Measurements from ENCODE around the gene PKP4. TPM values are rescaled to one million over a fixed set of nuclear protein-coding genes. Genes with fewer than 3 reads are reported as not detected.

The PKP4 gene
- total and polyA plus RNA-seq, 2 of the 8 experiments (the other 6 are each of a cell fraction or from before 2014, with no cell fraction given), result 48.2 to 88.0 TPM

DNA sequence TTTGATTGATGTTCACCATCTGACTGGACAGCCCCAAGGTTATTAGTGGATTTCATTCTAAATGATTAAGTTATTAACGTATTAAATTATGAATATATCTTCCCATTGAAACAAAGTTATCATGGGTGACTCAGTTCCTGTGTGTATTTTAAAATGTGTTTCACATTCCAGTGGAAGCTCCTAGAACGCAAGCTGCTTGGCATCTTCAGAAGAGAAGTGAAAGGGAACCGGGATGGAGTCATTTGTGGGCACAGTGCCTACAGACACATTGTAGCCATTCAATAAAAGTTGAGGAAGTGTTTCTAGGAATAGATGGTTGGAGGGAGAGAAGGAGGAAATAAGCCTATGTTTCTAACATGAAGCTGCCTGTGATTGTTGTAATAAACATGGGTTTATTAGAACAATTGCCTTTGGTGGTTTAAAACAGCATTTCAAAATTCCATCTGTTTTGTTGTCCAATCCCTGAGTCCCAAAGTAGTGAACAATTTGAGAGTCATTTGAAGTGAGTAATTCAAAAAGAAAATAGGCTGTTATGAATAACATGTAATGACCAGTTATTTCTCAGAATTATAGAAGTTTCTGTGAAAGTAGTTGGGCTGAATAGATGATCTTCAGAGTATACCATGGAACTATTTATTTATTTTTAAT, 143.5 kb downstream of the PKP4 start:
- Histone ChIP-seq H3K56ac (replicated peaks; ENCODE audit: insufficient read length, low read depth, low read length) (no peak overlapping the region), H3K4me1 (replicated peaks in 1 of 4; ENCODE audit: control insufficient read depth in 3 of 4, insufficient read depth in 4 of 4, low read length in 3 of 4) (peaks cover 0 to 6% (median 3%) of the 10 kb centered on the region in 4 experiments; a peak in 2 of 7 replicates), H4K5ac (ENCODE audit: insufficient read length, low read depth, low read length) (no peak overlapping the region), H3K79me1 (ENCODE audit: low read depth, low read length) (no peaks in the 10 kb centered on the region), H3K79me2 (ENCODE audit: control insufficient read depth in 1 of 2, insufficient read depth in 2 of 2, low read length in 2 of 2) (0 out of 4 replicates have a peak, but pooled peaks cover 0 to 2% of the 10 kb centered on the region in 2 experiments), H3K9ac (replicated peaks in 1 of 4; ENCODE audit: extremely low read depth in 1 of 4, low read depth in 3 of 4, low read length in 3 of 4) (no peak overlapping the region), H3K23ac (ENCODE audit: insufficient read length) (no peak overlapping the region), H3K4ac (replicated peaks; ENCODE audit: insufficient read length, low read depth, low read length) (no peak overlapping the region), H4K20me1 (replicated peaks in 1 of 2; ENCODE audit: control insufficient read depth in 1 of 2, insufficient read depth in 2 of 2, low read length in 2 of 2) (peaks cover 0 to 4% of the 10 kb centered on the region in 2 experiments), H2AFZ (ENCODE audit: low read length) (no peak overlapping the region), H3K18ac (ENCODE audit: extremely low read depth, low read length) (no peak overlapping the region), H2BK12ac (ENCODE audit: low read depth, low read length) (no peak overlapping the region), H2BK120ac (replicated peaks; ENCODE audit: low read depth, low read length) (no peak overlapping the region), H3K27ac (ENCODE audit: low read depth, low read length) (no peak overlapping the region), H3K14ac (ENCODE audit: insufficient read length) (no peak overlapping the region), H2BK5ac (ENCODE audit: low read depth, low read length) (no peak overlapping the region), H3K36me3 (ENCODE audit: control insufficient read depth in 2 of 4, insufficient read depth in 4 of 4, low read length in 3 of 4) (peaks cover 0 to 2% (median 0%) of the 10 kb centered on the region in 4 experiments; a peak in 1 of 8 replicates), H2BK20ac (ENCODE audit: low read length) (no peak overlapping the region), H3K9me3 (ENCODE audit: insufficient read depth in 2 of 2, low read depth in 1 of 2, low read length in 1 of 2) (no peaks in the 10 kb centered on the region), H3K4me3 (ENCODE audit: extremely low read depth in 1 of 4, insufficient read depth in 2 of 4, low read depth in 3 of 4, low read length in 4 of 4) (no peak overlapping the region), H3K4me2 (ENCODE audit: insufficient read depth in 1 of 2, low read depth in 2 of 2, low read length in 2 of 2) (no peak overlapping the region), H4K91ac (replicated peaks; ENCODE audit: insufficient read length, low read length) (no peak overlapping the region), H3K23me2 (ENCODE audit: low read depth, low read length) (no peaks in the 10 kb centered on the region), H3K27me3 (replicated peaks in 1 of 4; ENCODE audit: control insufficient read depth in 3 of 4, extremely low read depth in 1 of 4, insufficient read depth in 3 of 4, low read length in 3 of 4) (no peaks in the 10 kb centered on the region), H2AK5ac (ENCODE audit: low read depth, low read length) (no peak overlapping the region), H2BK15ac (ENCODE audit: low read length) (no peak overlapping the region), H4K8ac (ENCODE audit: extremely low read depth, insufficient read depth, low read length) (no peak overlapping the region)
- ChIA-PET CTCF (ENCODE audit: partially characterized antibody) (interaction anchor here (1.0 to 1.2 kb wide), 2 partner anchors 11 to 145 kb away, joined by 4 read pairs; no protein-coding TSS in a partner anchor), POLR2A (ENCODE audit: partially characterized antibody) (interaction anchor here (1.2 kb wide), 1 partner anchor 142 kb away, joined by 3 read pairs; no protein-coding TSS in a partner anchor)
- WGBS, 2 experiments (ENCODE audit: extremely low coverage in 1 of 2, insufficient coverage in 1 of 2, insufficient read length in 1 of 2, insufficient replicate concordance in 2 of 2, low coverage in 1 of 2, low lambda C conversion rate in 2 of 2, missing lambda C conversion rate in 1 of 2), result 84% methylated on average over 3 of the region's 3 CpGs; no CpG with 5 or more reads in 1 of the 2 experiments
- DNase-seq (ENCODE audit: low read depth in 1 of 2, low spot score in 2 of 2) (no peak), FAIRE-seq (no peak)
- TF ChIP-seq FOSL1 (IDR thresholded peaks at IDR 0.05; ENCODE audit: insufficient read depth, low read depth, low read length) (no peak), SAP30 (IDR thresholded peaks at IDR 0.05; ENCODE audit: insufficient read depth, insufficient replicate concordance, low read length) (no peak), KDM5A (IDR thresholded peaks at IDR 0.05; ENCODE audit: low read length) (no peak), POLR2AphosphoS5 (IDR thresholded peaks at IDR 0.05; ENCODE audit: low read depth, low read length) (no peak), BACH1 (IDR thresholded peaks at IDR 0.05; ENCODE audit: low read length) (no peak), CREB1 (IDR thresholded peaks at IDR 0.05) (no peak)
- TF ChIP-seq, protein P1, sequence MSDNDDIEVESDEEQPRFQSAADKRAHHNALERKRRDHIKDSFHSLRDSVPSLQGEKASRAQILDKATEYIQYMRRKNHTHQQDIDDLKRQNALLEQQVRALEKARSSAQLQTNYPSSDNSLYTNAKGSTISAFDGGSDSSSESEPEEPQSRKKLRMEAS (IDR thresholded peaks at IDR 0.05), result no peak
- TF ChIP-seq, protein P2, sequence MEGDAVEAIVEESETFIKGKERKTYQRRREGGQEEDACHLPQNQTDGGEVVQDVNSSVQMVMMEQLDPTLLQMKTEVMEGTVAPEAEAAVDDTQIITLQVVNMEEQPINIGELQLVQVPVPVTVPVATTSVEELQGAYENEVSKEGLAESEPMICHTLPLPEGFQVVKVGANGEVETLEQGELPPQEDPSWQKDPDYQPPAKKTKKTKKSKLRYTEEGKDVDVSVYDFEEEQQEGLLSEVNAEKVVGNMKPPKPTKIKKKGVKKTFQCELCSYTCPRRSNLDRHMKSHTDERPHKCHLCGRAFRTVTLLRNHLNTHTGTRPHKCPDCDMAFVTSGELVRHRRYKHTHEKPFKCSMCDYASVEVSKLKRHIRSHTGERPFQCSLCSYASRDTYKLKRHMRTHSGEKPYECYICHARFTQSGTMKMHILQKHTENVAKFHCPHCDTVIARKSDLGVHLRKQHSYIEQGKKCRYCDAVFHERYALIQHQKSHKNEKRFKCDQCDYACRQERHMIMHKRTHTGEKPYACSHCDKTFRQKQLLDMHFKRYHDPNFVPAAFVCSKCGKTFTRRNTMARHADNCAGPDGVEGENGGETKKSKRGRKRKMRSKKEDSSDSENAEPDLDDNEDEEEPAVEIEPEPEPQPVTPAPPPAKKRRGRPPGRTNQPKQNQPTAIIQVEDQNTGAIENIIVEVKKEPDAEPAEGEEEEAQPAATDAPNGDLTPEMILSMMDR (IDR thresholded peaks at IDR 0.05; ENCODE audit: control extremely low read depth in 1 of 3, insufficient read depth in 1 of 3, low read depth in 1 of 3, low read length in 3 of 3), result no peak
